HG03460 (cell line): Measurements from ENCODE around the gene PIK3CD.

ENCODE experiments used
- ATAC-seq: cut with Tn5 transposase; IDR thresholded peaks from one replicate; pipeline ENCODE4 v1.9.1; 2021; ENCODE audit not compliant: unreplicated experiment

PIK3CD gene

GRCh38 chr1:9766759-9767442 is 115.4 kb downstream of the PIK3CD start:
- no peak for ATAC-seq

GRCh38 chr1:9767964-9768668 is 116.6 kb downstream of the PIK3CD start:
- ATAC-seq, result no peak

DNA sequence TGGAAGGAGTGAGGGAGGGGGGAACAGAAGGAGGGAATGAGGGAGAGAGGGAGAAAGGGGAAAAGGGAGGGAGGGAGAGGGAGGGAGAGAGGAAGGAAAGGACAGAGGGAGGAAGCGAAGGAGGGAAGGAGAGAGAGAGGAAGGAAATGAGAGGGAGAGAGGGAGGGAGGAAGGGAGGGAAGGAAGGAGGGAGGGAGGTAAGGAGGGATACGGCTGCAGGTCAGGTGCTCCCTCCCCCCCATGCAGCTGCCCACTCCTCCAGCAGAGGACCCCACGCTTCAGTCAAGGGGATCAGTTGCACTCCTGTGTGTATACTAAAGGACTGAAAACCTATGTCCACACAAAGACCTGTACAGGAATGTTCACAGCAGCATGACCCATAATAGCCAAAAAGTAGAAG is 117.5 kb downstream of the PIK3CD start:
- no peak for ATAC-seq

GRCh38 chr1:9770298-9770697 is 118.8 kb downstream of the PIK3CD start:
- no peak for ATAC-seq

GRCh38 chr1:9774712-9775679 is 123.5 kb downstream of the PIK3CD start:
- ATAC-seq, result no peak

- ATAC-seq, result no peak
Measured at GRCh38 chr1:9776685-9777084, 125.2 kb downstream of the PIK3CD start.
